Measurements from ENCODE around the gene PDE10A.
"Not testable (repeated sequence)": the region's sequence is repeated elsewhere in the genome, so short reads cannot be mapped to it uniquely, and the experiment has no call there.

The PDE10A gene

GRCh38 chr6:165618241-165618640, 44.8 kb downstream of the PDE10A start:
- DNase-seq (ENCODE audit: insufficient read length, low spot score) (no peak), FAIRE-seq (no peak)
- no peak for TF ChIP-seq CTCF (IDR thresholded peaks at IDR 0.05; ENCODE audit: insufficient read depth, missing control alignments)

GRCh38 chr6:165617528-165617927, 45.5 kb downstream of the PDE10A start:
- no peak for FAIRE-seq
- no peak for TF ChIP-seq CTCF (IDR thresholded peaks at IDR 0.05; ENCODE audit: insufficient read depth, missing control alignments)
- no peak for DNase-seq (ENCODE audit: insufficient read length, low spot score)

GRCh38 chr6:165616116-165616515, 46.9 kb downstream of the PDE10A start:
- DNase-seq (ENCODE audit: insufficient read length, low spot score) (no peak), FAIRE-seq (no peak)
- TF ChIP-seq CTCF (IDR thresholded peaks at IDR 0.05; ENCODE audit: insufficient read depth, missing control alignments), result no peak

- FAIRE-seq (no peak), DNase-seq (ENCODE audit: insufficient read length, low spot score) (no peak)
- TF ChIP-seq CTCF (IDR thresholded peaks at IDR 0.05; ENCODE audit: insufficient read depth, missing control alignments), result no peak
Observed at GRCh38 chr6:165615636-165616035, 47.4 kb downstream of the PDE10A start.

- FAIRE-seq (no peak), DNase-seq (ENCODE audit: insufficient read length, low spot score) (no peak)
- TF ChIP-seq CTCF (IDR thresholded peaks at IDR 0.05; ENCODE audit: insufficient read depth, missing control alignments), result no peak
Observed at GRCh38 chr6:165611294-165611693, 51.7 kb downstream of the PDE10A start.

- not testable (repeated sequence) for DNase-seq (ENCODE audit: insufficient read length, low spot score); FAIRE-seq
Observed at GRCh38 chr6:165608577-165608976, 54.5 kb downstream of the PDE10A start.

- FAIRE-seq (no peak), DNase-seq (ENCODE audit: insufficient read length, low spot score) (no peak)
- TF ChIP-seq CTCF (IDR thresholded peaks at IDR 0.05; ENCODE audit: insufficient read depth, missing control alignments), result no peak
Observed at GRCh38 chr6:165606740-165607008, 56.4 kb downstream of the PDE10A start.
